Measurements from ENCODE around the gene CREG2.

Gene CREG2

DNA sequence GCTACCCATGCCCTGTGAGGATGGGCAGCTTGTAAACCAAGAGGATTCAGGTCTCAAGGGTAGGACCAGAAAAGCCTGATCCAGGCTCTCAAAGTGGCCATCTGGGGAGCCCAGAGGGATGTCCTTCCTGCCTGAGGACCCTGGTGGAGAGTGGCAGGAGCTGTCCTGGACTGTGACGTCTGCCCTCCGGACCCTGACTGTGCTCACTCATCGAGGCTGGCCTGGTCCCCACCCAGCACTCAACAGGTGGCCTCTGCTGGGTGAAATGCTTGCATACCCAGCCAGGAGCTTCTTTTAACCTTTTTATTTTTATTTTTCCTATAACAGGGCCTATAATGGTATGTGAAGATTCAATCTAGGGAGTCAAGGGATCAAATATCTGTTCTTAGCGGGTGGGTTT lies 24.5 kb downstream of the CREG2 start:
- no peak for DNase-seq (ENCODE audit: extremely low read depth, low read depth)
- TF ChIP-seq, protein P1, sequence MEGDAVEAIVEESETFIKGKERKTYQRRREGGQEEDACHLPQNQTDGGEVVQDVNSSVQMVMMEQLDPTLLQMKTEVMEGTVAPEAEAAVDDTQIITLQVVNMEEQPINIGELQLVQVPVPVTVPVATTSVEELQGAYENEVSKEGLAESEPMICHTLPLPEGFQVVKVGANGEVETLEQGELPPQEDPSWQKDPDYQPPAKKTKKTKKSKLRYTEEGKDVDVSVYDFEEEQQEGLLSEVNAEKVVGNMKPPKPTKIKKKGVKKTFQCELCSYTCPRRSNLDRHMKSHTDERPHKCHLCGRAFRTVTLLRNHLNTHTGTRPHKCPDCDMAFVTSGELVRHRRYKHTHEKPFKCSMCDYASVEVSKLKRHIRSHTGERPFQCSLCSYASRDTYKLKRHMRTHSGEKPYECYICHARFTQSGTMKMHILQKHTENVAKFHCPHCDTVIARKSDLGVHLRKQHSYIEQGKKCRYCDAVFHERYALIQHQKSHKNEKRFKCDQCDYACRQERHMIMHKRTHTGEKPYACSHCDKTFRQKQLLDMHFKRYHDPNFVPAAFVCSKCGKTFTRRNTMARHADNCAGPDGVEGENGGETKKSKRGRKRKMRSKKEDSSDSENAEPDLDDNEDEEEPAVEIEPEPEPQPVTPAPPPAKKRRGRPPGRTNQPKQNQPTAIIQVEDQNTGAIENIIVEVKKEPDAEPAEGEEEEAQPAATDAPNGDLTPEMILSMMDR (IDR thresholded peaks at IDR 0.05; ENCODE audit: low read depth, low read length) = no peak

DNA sequence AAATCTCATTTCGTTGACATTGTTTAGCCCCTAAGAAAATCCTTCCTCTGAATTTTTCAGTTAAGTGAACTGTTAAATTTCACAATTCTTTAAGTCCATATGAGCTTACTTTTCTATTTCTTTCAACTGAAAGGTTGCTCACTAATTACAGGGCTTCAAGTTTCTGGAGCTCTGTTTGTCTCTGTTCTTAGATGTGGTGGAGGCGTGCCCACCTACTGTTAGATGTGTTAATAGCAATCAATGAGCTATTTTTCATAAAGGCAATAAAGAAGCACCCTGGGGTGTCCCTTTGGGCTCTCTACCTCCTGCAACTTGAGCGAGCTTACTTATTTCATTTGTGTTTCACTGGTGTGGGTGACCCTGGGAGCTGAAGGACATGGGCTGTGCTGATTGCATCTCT lies 25.0 kb downstream of the CREG2 start:
- TF ChIP-seq, protein P1 (IDR thresholded peaks at IDR 0.05; ENCODE audit: low read depth, low read length) = no peak
- DNase-seq (ENCODE audit: extremely low read depth, low read depth) = no peak

DNA sequence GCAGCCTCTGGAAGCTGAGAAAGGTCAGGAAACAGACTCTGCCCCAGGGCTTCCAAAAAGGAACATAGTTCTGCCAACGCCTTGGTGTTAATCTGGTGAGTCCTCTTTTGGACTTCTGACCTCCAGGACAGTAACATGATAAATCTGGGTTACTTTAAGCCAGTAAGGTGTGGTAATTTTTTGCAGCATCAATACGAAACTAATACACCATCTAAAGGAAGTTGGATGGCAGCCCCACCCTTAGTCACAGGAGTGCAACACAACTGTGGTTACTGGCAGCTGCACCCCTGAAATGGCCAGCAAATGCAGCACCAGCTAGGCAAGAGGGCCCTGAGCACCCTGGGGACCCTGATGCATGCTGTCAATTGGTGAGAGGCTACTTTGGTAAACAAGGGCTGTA lies 25.8 kb downstream of the CREG2 start:
- TF ChIP-seq, protein P1 (IDR thresholded peaks at IDR 0.05; ENCODE audit: low read depth, low read length) = no peak
- no peak for DNase-seq (ENCODE audit: extremely low read depth, low read depth)

DNA sequence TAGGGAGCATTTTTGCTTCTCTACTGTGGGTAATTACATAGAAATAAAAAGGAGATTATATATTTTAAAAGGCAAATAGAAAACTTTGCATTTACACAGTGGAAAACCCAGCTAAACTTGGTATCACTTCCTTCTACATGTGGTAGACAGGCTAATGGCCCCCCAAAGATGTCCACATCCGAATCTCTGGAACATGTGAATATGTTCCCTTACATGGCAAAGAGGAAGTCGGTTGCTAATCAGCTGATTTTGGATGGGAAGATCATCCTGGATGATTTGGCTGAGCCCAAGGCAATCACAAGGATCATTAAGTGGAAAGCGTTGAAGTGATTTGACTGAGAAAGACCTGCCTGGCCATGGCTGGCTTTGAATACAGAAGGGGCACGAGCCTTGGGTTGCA lies 26.2 kb downstream of the CREG2 start:
- TF ChIP-seq, protein P1 (IDR thresholded peaks at IDR 0.05; ENCODE audit: low read depth, low read length) = no peak
- DNase-seq (ENCODE audit: extremely low read depth, low read depth) = no peak

DNA sequence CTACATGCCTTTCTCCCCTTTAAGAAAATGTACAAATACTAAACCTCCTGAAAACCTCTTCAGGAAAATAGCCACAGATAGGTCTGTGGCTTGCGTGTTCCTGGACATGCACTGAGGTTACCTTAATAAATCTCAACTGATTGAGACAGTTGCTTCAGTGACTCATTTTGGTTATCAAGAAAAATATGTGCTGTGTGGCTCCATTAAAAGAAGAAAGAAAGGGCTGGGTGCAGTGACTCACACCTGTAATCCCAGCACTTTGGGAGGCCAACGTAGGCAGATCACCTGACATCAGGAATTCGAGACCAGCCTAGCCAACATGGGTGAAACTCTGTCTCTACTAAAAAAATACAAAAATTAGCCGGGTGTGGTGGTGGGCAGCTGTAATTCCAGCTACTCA lies 27.1 kb downstream of the CREG2 start:
- TF ChIP-seq, protein P1 (IDR thresholded peaks at IDR 0.05; ENCODE audit: low read depth, low read length) = no peak
- no peak for DNase-seq (ENCODE audit: extremely low read depth, low read depth)

DNA sequence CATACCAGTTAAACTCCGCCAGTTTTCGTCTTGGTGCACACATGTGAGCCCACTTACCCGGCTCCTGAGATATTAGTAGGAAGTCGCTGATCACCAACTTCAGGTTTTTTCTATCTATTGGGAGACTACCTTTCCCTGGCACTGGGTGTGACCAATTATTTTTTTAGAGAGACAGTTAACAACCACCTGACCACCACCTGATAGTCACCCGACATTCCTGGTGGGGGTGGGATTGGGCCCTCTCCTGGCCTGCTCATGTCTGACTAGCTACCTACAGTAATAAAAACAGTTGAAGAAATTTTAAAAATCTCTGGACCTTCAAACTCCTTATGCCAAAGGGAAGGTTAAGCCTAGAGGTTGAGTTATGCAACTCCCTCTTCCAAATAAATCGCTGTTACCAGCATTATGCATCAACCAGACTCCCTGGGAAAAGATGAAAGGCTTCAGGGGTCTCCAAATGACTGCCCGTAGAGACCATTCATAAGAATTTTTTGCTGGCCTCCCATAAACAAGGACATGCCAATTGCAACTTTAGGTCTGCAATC lies 27.8 kb downstream of the CREG2 start:
- TF ChIP-seq, protein P1 (IDR thresholded peaks at IDR 0.05; ENCODE audit: low read depth, low read length) = no peak
- DNase-seq (ENCODE audit: extremely low read depth, low read depth) = no peak

DNA sequence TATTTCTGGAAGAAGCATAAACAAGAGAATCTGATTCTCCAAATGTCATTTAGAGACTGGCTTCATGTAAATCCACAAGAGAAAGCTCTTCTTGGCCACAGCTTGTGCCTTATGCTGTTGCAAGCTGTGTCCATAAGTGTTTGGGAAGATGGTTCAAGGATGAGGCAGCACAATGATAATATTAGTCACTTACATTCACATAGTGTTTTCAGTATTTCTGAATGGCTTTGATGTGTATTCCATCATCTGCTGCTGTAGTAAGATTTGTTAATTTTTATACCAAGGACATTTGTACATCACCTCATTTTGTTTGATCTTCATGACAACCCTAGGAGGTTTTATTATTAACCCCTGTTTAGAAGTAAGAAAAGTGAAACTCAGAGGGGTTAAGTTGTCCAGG lies 29.9 kb downstream of the CREG2 start:
- DNase-seq (ENCODE audit: extremely low read depth, low read depth) = no peak
- TF ChIP-seq, protein P1 (IDR thresholded peaks at IDR 0.05; ENCODE audit: low read depth, low read length) = no peak

Measured in AG09319 (cell line).